ENCODE measurements around the gene PLPPR5. TPM values are rescaled to one million over a fixed set of nuclear protein-coding genes. Genes with fewer than 3 reads are reported as not detected.

PLPPR5 gene
- total and polyA plus RNA-seq, 2 experiments from 2014 or later, result 0.17 TPM; not detected in 1

DNA sequence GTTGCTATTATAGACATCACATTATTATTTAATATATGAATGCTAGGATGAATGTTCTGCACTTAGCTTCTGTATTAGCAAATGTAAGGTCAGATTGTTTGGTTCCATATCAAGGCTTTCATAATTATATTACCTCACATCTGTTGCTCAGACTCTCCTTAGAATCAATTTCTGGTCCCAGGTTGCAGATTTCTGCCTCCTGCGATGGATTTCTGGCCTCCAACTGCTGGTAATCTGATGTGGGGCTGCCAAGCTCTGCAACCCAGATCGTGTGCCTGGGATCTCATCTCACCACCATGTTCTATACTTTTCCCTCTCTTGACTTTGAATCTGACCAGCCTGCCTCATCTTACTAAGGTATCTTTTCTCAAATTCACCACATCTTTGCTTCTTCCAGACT lies 25.2 kb downstream of the PLPPR5 start:
- no peak overlapping the region for H3K4me3 ChIP-seq
- no peaks in the 10 kb centered on the region for H3K36me3 ChIP-seq (replicated peaks; ENCODE audit: insufficient read depth, low read depth)
- 81% methylated on average over 2 of the region's 2 CpGs for WGBS (ENCODE audit: low lambda C conversion rate, missing lambda C conversion rate)

DNA sequence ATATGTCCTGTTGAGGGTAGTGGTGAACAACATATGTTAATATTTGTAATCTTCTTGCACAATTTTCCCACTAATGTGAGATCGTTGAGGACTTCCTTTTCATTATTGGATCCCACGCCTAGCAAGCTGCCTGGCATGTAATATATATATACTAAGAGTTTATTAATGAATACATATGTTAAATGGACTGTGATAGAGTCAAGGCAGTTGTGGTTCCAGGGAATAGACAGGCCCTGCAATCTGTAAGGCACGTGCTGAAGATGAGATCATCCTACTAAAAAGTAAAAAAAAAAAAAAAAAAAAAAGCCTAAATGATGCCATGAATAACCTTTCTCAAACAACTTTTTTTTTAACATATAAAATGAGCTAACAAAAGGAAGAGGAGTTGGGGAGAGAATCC lies 28.9 kb downstream of the PLPPR5 start:
- 88% methylated on average over 3 of the region's 3 CpGs for WGBS (ENCODE audit: low lambda C conversion rate, missing lambda C conversion rate)
- DNase-seq (ENCODE audit: low spot score), result no peak
- TF ChIP-seq, protein P1, sequence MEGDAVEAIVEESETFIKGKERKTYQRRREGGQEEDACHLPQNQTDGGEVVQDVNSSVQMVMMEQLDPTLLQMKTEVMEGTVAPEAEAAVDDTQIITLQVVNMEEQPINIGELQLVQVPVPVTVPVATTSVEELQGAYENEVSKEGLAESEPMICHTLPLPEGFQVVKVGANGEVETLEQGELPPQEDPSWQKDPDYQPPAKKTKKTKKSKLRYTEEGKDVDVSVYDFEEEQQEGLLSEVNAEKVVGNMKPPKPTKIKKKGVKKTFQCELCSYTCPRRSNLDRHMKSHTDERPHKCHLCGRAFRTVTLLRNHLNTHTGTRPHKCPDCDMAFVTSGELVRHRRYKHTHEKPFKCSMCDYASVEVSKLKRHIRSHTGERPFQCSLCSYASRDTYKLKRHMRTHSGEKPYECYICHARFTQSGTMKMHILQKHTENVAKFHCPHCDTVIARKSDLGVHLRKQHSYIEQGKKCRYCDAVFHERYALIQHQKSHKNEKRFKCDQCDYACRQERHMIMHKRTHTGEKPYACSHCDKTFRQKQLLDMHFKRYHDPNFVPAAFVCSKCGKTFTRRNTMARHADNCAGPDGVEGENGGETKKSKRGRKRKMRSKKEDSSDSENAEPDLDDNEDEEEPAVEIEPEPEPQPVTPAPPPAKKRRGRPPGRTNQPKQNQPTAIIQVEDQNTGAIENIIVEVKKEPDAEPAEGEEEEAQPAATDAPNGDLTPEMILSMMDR (IDR thresholded peaks at IDR 0.05; ENCODE audit: poor library complexity), result no peak
- no peak for TF ChIP-seq EZH2 (IDR thresholded peaks at IDR 0.05; ENCODE audit: borderline replicate concordance)
- TF ChIP-seq EZH2phosphoT487 (IDR thresholded peaks at IDR 0.05; ENCODE audit: low read depth, severe bottlenecking, unreplicated experiment), result no peak

More for the DNA sequence above, 25.2 kb downstream of the PLPPR5 start:
- DNase-seq (ENCODE audit: low spot score), result no peak
- Histone ChIP-seq H3K9me2 (replicated peaks; ENCODE audit: insufficient read depth) (no peaks in the 10 kb centered on the region), H3K27me3 (no peaks in the 10 kb centered on the region), H4K20me1 (ENCODE audit: insufficient read depth, poor library complexity, severe bottlenecking) (no peaks in the 10 kb centered on the region), H3K4me2 (no peak overlapping the region), H3K79me2 (no peaks in the 10 kb centered on the region), H3K9me3 (ENCODE audit: low read depth) (no peaks in the 10 kb centered on the region), H3K27ac (no peak overlapping the region), H3K4me1 (ENCODE audit: insufficient read depth) (no peaks in the 10 kb centered on the region), H2AFZ (no peak overlapping the region)
- TF ChIP-seq, protein P1 (IDR thresholded peaks at IDR 0.05; ENCODE audit: poor library complexity), result no peak
- TF ChIP-seq EZH2 (IDR thresholded peaks at IDR 0.05; ENCODE audit: borderline replicate concordance) (no peak), EZH2phosphoT487 (IDR thresholded peaks at IDR 0.05; ENCODE audit: low read depth, severe bottlenecking, unreplicated experiment) (no peak)

DNA sequence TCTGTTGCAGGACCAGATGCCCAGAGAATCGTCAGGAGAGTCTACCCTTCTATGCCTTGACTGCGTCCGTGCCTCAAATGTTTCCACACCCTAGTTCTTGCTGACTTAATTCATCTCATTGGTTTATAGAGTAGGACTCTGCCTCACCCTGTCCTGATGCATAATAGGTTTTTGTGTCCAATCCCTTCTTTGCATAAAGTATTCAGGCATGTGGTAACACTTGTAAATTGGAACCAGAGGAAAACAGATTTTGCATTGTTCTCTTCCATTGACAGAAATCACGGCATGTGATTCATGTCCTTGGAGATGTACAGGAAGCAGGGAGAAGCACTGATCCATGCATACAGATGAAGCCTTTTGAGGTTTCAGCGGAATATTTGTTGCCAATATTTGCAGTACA lies 29.5 kb downstream of the PLPPR5 start:
- Histone ChIP-seq H4K20me1 (ENCODE audit: insufficient read depth, poor library complexity, severe bottlenecking) (no peaks in the 10 kb centered on the region), H3K27ac (no peak overlapping the region), H2AFZ (no peak overlapping the region), H3K9me2 (replicated peaks; ENCODE audit: insufficient read depth) (no peaks in the 10 kb centered on the region), H3K36me3 (replicated peaks; ENCODE audit: insufficient read depth, low read depth) (no peaks in the 10 kb centered on the region), H3K79me2 (no peaks in the 10 kb centered on the region), H3K27me3 (no peaks in the 10 kb centered on the region), H3K9me3 (ENCODE audit: low read depth) (no peaks in the 10 kb centered on the region), H3K4me3 (no peak overlapping the region), H3K4me2 (no peak overlapping the region), H3K4me1 (ENCODE audit: insufficient read depth) (no peaks in the 10 kb centered on the region)
- TF ChIP-seq EZH2phosphoT487 (IDR thresholded peaks at IDR 0.05; ENCODE audit: low read depth, severe bottlenecking, unreplicated experiment), result no peak
- TF ChIP-seq, protein P1 (IDR thresholded peaks at IDR 0.05; ENCODE audit: poor library complexity), result no peak
- no peak for DNase-seq (ENCODE audit: low spot score)
- WGBS (ENCODE audit: low lambda C conversion rate, missing lambda C conversion rate), result 89% methylated on average over 5 of the region's 5 CpGs

More for the DNA sequence above, 28.9 kb downstream of the PLPPR5 start:
- Histone ChIP-seq H3K4me2 (no peak overlapping the region), H3K4me3 (no peak overlapping the region), H3K27ac (no peak overlapping the region), H3K4me1 (ENCODE audit: insufficient read depth) (no peaks in the 10 kb centered on the region), H4K20me1 (ENCODE audit: insufficient read depth, poor library complexity, severe bottlenecking) (no peaks in the 10 kb centered on the region), H3K36me3 (replicated peaks; ENCODE audit: insufficient read depth, low read depth) (no peaks in the 10 kb centered on the region), H2AFZ (no peak overlapping the region), H3K27me3 (no peaks in the 10 kb centered on the region), H3K79me2 (no peaks in the 10 kb centered on the region), H3K9me2 (replicated peaks; ENCODE audit: insufficient read depth) (no peaks in the 10 kb centered on the region), H3K9me3 (ENCODE audit: low read depth) (no peaks in the 10 kb centered on the region)
